Stimulated activated CD4-positive, alpha-beta T cell treated with anti-CD3 and anti-CD28 coated beads, Interleukin-4, amount 100 ng/mL, for 48 hours (primary cell): ENCODE results near the gene SF3A1.

Experiments used
- DNase-seq, 2 donors: peaks; one replicate each; pipeline ENCODE4 v3.0.0-alpha.2; 2020; ENCODE audit warnings: low read depth in 2 of 2

The SF3A1 gene

DNA sequence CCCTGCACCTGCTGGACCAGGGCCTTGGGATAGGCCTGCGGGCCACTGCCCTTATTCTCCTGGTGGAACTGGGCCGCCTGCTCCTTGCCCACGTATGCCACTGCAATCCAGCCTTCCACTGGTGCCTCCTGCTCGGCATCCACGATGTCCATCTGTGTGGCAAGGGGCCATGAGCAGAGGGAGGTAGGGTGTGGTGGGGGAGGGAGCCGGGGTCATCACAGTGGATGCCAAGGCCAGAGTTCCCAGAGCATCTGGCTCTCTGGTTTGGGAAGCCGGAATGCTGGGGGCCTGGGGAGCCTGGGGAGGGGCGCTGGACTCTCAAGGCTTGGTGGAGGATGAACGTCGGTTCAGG lies 29.9 kb upstream of the SF3A1 start:
- DNase-seq, result no peak

DNA sequence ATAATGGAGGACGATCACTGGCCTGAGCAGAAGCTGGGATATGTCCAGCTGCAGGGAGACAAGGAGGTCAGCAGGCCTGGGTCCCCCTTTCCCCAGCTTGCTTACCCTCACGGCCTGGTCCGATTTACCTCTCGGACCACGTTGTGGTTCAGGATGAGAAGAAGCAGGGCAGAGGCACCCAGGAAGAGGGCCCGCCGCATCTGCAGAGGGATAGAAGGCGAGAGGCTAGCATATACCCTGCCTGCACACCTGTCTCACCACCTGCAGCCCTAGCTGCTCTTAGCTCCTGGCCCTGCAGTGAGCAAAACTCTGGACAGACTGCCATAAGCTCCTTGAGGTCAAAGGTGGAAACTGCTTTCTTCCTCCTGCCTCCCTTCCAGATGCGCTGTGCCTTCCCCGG lies 29.2 kb upstream of the SF3A1 start:
- no peak for DNase-seq

DNA sequence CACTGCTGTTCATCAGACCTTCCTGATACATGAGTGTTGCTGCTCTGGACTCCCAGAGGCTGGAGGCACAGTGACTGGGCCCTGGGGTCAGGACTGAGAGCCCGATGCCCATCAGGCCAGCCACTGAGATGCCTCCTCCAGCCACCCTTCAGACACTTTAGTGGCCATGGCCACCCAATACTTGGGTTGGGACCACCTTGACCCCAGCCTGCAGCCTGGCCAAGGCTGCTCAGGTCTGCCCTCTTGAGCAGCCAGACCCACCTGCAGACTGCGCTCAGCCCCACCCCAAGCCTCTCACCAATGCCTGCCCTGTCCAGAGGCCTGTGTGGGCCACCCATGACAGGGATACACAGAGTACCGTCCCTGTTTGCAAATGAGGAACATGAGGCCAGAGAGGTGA lies 26.4 kb upstream of the SF3A1 start:
- DNase-seq, result no peak

DNA sequence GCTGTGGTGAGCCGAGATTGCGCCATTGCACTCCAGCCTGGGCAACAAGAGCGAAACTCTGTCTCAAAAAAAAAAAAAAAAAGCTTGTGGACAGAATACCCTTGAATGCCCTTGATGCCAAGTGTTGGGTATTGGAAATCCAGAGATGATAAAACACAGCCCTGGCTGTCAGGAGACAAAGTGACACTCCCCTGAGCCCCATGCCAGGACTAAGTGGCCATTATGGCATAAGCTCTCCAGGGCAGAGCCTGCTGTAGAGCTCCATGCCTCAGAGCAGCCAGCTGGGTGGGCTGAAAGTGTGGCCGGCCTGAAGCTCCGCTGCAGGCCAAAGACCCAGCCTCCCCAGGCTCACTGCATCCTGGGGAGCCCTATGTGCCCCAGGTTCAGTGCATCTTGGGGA lies 25.6 kb upstream of the SF3A1 start:
- no peak for DNase-seq

DNA sequence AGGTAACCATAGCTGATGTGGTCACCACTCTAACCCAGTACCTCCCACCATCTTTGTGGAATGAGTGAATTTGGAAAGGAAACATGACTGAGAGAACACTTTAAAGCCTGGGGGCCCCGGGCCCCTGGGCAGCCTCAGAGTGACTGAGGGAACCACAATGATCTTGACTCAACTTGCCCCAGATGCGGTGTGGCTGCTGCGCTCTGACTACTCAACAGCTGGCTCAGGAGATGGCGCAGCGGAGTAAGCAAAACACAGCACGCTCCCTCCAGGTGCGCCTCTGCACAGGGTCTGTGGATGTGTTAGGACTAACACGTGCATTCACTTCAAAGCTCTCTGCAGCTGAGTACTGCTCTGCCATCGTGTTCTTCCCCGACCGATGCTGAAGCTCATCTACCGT lies 24.6 kb upstream of the SF3A1 start:
- no peak for DNase-seq

DNA sequence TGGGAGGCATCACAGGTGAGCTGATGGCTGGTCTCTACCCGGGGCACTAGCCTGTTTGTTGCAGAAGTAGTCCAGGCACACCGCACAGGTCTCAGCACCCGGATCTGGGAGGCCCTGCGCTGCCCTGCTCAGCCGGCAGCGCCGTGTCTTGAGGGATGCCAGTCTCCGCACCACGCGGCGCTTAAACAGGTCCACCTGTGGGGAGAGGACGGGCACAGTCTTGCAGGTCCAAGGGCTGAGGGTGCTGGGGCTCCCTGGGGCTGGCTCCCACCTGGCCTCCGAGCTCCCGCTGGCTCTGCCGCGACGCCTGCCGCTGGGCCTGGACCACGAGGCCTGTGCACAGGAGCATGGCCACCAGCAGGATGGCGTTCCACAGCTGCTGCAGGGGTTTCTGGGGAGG lies 23.3 kb upstream of the SF3A1 start:
- no peak for DNase-seq

DNA sequence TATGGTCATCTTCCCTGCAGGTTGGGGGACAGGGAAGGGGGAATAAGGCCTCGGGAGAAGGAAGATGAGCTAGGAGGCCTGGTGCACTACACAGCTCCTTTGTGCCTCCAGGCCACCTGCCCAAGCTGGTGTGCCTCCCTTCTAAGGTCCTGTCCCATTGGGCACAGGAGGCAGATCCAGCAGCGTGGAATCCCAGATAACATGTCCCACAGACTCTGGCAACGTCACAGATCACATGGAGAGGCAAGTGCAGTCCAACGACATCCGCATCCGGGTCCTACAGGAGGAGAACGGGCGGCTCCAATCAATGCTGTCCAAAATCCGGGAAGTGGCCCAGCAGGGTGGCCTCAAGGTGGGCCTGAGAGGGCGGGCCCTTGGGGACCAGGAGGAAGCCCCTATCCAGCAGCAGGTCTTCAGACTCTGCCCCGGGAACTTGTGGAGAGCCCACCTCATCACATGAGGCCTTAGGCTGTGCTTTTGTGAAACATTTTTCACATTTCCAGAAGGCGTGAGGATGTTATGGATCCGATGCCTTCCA lies 18.7 kb upstream of the SF3A1 start:
- DNase-seq, result no peak

DNA sequence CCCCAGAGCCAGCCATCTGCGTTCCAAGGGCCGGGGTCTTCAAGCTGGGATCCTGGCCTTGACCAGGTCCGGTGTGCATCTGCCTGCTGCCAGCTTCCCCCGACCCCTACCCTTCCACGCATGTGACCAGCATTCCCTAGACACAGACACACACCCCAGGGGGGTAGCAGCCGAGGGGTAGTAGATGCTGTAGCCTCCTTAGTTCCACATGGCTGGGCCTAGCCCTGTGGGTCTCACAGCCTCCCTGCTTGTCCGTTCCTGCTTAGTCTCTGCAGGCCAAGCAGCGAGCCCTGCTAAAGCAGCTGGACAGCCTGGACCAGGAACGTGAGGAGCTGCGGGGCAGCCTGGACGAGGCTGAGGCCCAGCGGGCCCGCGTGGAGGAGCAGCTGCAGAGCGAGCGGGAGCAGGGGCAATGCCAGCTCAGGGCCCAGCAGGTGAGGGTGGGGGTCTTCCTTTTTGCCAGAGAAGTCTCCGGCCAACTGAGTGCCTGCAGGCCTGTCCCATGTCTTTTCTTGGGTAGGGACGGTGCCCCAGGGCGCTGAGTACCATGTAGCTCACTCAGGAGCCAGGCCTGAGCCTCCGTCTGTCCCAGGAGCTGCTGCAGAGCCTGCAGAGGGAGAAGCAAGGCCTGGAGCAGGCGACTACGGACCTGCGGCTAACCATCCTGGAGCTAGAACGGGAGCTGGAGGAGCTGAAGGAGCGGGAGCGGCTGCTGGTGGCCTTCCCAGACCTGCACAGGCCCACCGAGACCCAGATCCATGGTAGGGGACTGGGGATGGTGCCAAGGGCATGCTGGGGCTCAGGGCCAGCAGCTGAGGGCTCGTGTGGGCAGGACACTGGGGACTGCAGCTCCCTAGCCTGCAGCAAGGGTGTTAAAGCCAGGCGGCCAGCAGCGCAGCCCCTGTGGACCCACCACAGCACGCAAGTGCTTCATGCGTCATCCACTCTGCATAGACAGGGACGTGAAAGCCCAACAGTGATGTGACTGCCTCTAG lies 16.9 kb upstream of the SF3A1 start:
- no peak for DNase-seq

DNA sequence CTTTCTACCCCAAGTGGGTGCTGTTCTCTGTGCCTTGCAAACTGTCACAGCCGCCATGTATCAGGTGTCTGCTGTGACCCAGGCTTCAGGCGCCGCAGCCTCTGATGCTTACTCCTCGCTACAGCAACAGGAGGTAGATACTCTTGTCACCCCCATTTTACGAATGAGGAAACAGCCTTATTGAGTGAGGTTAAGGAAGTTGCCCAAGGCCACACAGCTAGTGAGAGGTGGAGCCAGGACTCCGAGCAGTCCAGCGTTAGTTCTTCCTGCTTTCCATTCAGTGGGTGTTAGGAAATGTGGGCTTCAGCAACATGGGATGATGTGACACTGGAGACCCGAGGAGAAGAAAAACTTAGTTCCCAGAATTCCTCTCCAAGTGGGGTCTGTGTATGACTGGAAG lies 16.2 kb upstream of the SF3A1 start:
- DNase-seq, result no peak

DNA sequence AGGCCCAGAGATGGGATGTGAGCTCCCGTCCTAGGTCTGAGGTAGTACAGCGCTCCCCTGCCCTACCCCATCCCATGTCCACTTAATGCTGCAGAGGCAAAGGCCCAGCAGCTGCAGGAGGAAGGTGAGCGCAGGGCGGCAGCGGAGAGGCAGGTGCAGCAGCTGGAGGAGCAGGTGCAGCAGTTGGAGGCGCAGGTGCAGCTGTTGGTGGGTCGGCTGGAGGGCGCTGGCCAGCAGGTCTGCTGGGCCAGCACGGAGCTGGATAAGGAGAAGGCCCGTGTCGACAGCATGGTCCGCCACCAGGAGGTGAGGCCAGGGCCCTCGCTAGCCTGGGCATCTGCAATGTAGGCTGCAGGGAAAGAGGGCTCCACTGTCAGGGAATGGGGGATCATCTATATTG lies 15.3 kb upstream of the SF3A1 start:
- DNase-seq, result no peak

DNA sequence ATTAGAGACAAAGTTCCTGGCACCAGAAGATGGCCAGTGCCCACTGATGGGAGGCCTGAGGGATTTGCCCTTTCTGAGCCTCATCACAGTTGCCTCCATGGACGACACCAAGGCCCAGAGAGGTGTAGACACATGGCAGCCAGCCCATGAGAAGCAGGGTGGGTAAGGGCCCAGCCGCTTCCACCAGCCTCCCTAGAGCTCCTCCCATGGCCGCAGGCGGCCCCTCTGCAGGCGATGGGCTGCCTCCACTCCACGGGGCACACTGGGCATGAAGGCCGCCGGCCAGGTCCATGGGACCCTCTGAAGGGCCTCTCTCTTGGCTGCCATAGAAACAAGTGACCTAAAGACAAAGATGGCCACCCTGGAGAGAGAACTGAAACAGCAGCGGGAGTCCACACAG lies 14.6 kb upstream of the SF3A1 start:
- DNase-seq, result no peak

DNA sequence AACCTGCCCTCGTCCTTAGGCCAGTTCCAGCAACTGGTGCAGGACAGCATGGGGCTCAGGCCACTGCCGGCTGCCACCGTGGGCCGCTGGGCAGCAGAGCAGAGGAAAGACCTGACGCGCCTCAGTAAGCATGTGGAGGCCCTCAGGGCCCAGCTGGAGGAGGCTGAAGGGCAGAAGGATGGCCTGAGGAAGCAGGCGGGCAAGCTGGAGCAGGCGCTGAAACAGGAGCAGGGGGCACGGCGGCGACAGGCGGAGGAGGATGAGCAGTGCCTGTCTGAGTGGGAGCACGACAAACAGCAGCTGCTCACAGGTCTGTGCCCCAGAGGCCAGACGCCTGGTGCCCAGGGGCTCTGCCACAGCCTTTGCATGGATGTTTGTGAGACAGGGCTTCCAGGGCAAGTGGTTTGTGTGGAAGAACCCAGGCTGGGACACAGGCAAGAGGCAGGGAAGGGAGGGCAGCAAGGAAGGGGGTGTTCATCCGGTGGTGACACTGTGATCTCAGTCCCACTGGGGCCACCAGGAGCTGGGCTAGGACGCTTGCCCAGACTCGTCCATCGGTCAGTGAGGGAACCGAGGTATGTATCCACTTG lies 14.0 kb upstream of the SF3A1 start:
- no peak for DNase-seq

DNA sequence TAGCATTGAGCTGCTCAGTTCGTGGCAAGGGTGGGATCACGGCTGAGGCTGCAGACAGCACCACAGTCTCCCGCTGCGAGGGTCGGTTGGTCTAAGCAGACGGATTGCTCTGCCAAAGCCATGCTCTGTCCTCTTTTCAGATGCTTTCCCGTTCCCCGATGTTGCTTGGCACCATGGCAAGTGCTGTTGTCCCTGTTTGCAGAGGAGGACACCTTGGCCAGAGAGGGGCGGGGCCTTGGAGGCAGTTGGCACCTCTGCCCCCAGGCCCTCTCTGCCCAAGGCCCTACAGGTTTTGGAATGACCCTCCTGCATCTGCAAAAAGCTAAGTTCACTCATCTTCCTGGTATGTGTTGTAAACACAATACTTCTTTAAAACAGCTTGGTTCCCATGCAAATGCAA lies 11.7 kb upstream of the SF3A1 start:
- no peak for DNase-seq

DNA sequence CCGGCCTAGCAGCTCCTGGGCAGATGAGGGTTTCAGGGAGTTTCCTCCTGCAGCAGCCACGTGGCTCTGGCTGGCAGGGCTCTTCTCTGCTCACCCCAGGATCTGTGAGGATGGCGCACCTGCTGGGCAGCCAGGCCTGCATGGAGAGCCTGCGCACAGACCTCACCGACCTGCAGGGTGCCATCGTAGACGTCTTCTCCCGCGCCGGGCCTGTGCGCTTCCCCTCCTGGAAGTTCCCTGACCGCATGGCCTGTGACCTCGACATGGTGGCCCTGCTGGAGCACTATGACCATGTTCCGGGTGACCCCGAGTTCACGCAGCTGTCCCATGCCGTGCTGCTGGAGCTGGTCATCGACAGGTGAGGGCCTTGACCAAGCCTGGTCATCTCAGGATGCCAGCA lies 9.2 kb upstream of the SF3A1 start:
- DNase-seq, result no peak

DNA sequence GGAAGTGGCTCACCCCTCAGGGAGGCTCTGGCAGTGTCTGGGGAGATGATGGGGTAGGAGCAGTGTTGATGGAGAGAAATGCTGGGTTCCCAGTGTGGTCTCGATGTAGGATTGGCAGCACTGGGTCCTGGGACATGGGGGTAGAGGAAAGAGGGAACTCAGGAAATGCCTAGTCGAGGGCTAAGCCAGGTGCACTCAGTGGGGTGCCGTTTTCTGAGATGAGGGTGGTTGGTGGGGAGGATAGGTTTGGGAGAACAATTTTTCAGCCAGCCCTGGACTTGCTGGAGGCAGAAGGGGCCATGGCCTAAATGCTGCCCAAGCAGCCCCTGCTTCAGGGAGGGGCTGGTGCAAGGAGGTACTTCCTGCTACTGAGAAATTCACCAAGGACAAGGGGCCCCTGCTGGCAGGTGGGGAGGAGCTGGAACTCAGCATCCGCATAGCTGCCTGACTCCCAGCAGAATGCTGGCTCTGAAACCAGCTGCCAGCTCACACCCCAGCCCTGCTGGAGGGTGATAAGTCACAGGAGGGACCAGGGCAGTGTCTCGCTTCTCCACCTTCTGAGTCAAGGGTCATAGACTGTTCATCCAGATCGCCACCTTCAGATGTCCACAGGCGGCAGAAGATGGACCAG lies 6.1 kb upstream of the SF3A1 start:
- no peak for DNase-seq

DNA sequence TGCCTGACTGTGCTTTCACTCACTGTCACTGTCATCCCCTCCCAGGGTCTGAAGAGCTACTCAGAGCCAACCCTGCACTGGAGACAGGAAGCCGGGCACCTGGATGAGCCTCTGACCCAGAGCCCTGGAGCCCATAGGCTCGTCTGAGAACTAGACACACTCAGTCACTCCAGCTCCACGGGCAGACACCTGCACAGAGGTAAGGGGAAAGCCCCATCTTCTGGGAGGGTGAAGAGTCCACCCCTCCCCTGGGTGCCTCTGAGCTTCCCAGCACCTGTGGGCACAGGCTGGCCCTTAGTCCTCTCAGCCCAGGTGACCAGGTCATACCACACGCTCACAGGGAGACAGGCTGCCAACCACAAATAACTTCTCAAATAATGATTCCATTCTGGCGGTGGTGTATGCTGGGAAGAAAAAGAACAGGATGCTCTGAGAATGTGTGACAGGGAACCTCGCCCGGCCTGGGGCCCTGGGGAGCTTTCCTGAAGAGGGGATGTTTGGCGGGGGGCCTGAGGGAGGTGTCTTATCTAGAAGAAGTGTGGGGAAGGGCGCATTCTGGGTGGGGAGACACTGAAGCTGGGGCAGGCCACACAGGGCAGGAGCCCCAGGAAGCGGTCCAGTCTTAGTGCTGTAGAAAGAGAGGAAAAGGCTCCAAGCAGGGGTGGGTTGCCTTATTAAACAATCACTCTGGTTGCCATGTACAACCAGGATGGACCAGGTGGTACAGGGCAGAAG lies 5.4 kb upstream of the SF3A1 start:
- no peak for DNase-seq

DNA sequence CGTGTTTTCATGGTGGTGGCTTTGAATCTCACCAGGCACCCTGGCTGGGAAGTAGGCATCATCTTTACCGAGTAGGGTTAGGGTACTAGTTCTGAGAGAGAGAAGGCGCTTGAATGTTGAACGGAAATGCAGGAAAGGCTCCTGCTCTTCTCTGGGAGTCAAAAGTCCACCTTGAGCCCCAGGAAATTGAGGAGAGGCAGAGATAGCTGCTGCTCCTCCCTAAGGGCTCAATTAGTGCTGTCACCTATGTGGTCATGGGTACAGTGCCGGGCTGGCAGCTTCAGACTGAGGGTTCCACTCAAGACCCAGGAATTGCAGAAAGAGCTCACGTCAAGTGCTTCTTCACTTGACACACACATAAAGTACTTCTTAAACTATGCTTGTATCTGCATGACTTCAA lies 1.8 kb upstream of the SF3A1 start:
- DNase-seq, result no peak

DNA sequence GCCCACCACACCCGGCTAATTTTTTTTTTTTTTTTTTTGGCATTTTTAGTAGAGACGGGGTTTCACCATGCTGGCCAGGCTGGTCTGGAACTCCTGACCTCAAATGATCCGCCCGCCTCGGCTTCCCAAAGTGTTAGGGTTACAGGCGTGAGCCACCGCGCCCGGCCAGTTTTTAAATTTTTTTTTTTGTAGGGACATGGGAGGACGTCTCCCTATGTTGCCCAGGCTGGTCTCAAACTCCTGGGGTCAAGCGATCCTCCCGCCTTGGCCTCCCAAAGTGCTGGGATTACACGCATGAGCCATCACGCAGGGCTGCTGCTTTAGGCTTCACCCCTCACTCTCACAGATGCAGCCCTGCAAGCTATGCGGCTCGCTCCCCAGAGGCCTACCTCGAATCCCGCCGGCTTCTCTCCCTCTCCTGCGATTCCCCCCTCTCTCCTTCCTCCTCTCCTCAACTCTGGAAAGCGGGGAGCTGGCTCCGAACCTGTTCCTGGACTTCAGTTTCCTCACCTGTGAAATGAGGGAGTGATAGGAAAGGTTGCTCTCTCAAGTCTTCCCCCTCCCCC lies 1.0 kb upstream of the SF3A1 start:
- DNase-seq, result no peak

DNA sequence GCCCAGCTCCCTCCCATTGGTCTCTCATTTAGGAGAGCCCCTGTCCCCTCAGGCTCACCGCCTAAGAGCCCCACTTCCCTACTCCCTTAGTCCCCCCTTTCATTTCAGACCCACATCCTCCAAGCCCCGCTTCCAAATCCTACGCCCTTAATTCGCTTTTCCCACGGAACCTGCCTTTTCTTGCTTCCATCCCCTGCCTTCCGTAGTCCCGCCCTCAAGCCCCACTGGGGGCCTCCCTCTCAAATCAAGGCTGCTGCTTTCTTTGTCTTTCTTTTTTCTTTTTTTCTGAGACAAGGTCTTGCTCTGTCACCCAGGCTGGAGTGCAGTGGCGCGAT lies 509 bp upstream of the SF3A1 start:
- peak in 1 of 2 donors; percentile 8 for DNase-seq

DNA sequence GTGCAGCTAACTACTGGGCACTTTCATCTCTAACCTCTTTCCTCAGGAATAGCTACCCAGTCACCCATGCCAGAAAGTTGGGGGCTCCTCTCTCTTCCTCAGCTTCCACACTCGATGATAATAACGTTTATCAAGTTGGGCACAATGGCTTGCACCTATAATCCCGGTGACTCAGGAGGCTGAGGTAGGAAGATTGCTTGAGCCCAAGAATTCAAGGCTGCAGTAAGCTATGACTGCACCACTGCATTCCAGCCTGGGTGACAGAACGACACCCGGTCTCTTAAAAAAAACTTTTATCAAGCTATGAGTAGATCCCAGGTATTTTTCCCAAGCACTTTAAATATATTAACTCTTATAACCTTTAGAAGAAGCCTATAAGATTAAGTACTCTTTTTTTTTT lies 2.0 kb downstream of the SF3A1 start:
- no peak for DNase-seq

DNA sequence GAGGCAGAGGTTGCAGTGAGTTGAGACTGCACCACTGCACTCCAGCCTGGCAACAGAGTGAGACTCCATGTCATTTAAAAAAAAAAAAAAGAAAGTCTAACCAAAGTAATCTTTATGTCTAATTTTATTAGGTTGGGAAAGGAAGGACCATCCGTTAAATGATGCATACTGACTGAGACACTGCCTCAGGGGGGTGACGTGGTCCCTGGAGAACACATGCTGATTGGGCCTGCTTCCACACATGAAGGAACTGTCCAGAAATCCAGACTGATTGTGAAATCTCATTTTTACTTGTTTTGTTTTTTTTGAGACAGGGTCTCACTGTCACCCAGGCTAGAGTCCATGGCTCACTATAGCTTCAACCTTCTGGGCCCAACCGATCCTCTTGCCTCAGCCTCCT lies 5.5 kb downstream of the SF3A1 start:
- no peak for DNase-seq

DNA sequence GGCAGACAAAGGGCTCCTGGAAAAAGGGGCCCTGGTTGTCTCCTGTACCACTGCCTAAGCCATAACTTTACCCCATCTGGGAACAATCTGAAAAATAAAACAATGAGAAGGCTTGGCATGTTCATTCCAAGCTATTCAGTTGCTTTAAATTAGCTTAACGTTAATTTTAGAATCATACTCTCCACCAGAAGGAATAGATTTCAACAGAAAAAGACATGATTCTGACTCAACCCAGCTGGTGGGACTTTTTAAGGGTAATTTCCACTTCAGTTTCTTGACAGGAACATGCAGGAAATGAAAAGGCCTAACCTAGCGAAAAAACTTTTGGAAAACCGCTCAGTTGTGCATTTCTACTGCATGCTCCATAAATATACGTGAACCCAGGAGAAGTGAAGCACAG lies 7.9 kb downstream of the SF3A1 start:
- DNase-seq, result no peak
